ENCODE data around the gene B3GALT2. TPM values are rescaled to one million over a fixed set of nuclear protein-coding genes. Genes with fewer than 3 reads are reported as not detected.

B3GALT2 gene
- total and polyA plus RNA-seq, 2 of the 4 experiments (the other 2 are of a cell fraction): 1.8 to 4.5 TPM

- Histone ChIP-seq H2BK120ac (ENCODE audit: low read depth, low read length) (no peak overlapping the region), H3K27ac (ENCODE audit: insufficient read depth, low read length) (no peak overlapping the region), H2BK5ac (ENCODE audit: low read depth, low read length, poor library complexity, severe bottlenecking) (no peak overlapping the region), H3K4me1 (ENCODE audit: control insufficient read depth, insufficient read depth, low read length) (peaks cover 1% of the 10 kb centered on the region; the same call in 1 of the 2 replicates), H3K4ac (ENCODE audit: low read depth, low read length) (no peak overlapping the region), H4K20me1 (ENCODE audit: insufficient read depth, low read length) (no peaks in the 10 kb centered on the region), H3K56ac (ENCODE audit: extremely low read depth, insufficient read depth, low read length) (no peak overlapping the region), H3K4me2 (ENCODE audit: low read depth, low read length) (no peak overlapping the region), H3K9ac (ENCODE audit: low read depth, low read length) (no peak overlapping the region), H2AK9ac (replicated peaks; ENCODE audit: low read depth, low read length, poor library complexity) (no peak overlapping the region), H3K14ac (replicated peaks; ENCODE audit: low read depth, low read length) (no peak overlapping the region), H2AFZ (replicated peaks; ENCODE audit: low read length, poor library complexity) (no peak overlapping the region), H4K91ac (ENCODE audit: insufficient read depth, low read depth, low read length) (no peak overlapping the region), H3K18ac (ENCODE audit: low read depth, low read length) (no peak overlapping the region), H2AK5ac (ENCODE audit: low read depth, low read length) (no peak overlapping the region), H3K9me3 (ENCODE audit: control insufficient read depth, insufficient read depth, low read length) (peaks cover 3% of the 10 kb centered on the region), H3K27me3 (ENCODE audit: control insufficient read depth, insufficient read depth, low read length) (no peaks in the 10 kb centered on the region), H3K79me1 (ENCODE audit: low read depth in 1 of 2, low read length in 2 of 2) (peaks cover 8 to 31% of the 10 kb centered on the region in 2 experiments), H4K8ac (ENCODE audit: low read depth in 2 of 2, low read length in 2 of 2) (no peak overlapping the region), H2BK20ac (ENCODE audit: low read depth, low read length) (no peak overlapping the region), H3K36me3 (ENCODE audit: control insufficient read depth, insufficient read depth, low read length) (peaks cover 14% of the 10 kb centered on the region; the same call in 1 of the 2 replicates), H3K4me3 (ENCODE audit: insufficient read depth, low read depth, low read length) (no peak overlapping the region), H2BK15ac (ENCODE audit: low read depth, low read length) (no peak overlapping the region), H4K5ac (ENCODE audit: low read depth, low read length) (no peak overlapping the region), H3K23ac (ENCODE audit: low read depth, low read length) (no peak overlapping the region), H3K9me1 (ENCODE audit: insufficient read depth, low read length) (no peaks in the 10 kb centered on the region)
- intact Hi-C loops (cut with micrococcal nuclease): no loop called here
- ChIA-PET POLR2A (ENCODE audit: unreplicated experiment) (no interaction called here), CTCF (no interaction called here)
- BruUV-seq (replicated peaks): no TSS peak
- DNase-seq (no peak), ATAC-seq (ENCODE audit: low read depth) (no peak)
- in situ Hi-C loops (cut with MboI; ENCODE audit: low sequenced_read_pairs): no loop called here
- TF ChIP-seq CHD1 (IDR thresholded peaks at IDR 0.05; ENCODE audit: low read depth, low read length) (no peak), MAFK (IDR thresholded peaks at IDR 0.05; ENCODE audit: low read depth, low read length) (peak; percentile 50)
- WGBS, 2 experiments (ENCODE audit: extremely low coverage in 2 of 2, insufficient read length in 1 of 2): no CpG with 5 or more reads among the region's 4 CpGs
- dilution Hi-C loops (cut with HindIII; ENCODE audit: low sequenced_read_pairs, unreplicated experiment): no loop called here
These were observed 27.6 kb upstream of the B3GALT2 start for GRCh38 chr1:193213998-193214397.
